GM23338 (cell line): ENCODE data around the gene DDIAS. TPM values are rescaled to one million over a fixed set of nuclear protein-coding genes. Genes with fewer than 3 reads are reported as not detected.

Source experiments
- ATAC-seq: fragments of 200-7000 bp; cut with Tn5 transposase; 3 replicates; pipeline ENCODE4 v1.9.1; 2020
- DNase-seq: peaks from one replicate; pipeline ENCODE4 v3.0.0-alpha.2; 2015; ENCODE audit warnings: low spot score
- H2AFZ ChIP-seq: fragments of 200-600 bp; sonication (generic); 2 replicates; pipeline ENCODE4 v1.8.0; 2016; ENCODE audit warnings: antibody characterized with exemption, mild to moderate bottlenecking, moderate library complexity
- H3F3A ChIP-seq: fragments of 200-600 bp; sonication (generic); replicated peaks from 2 replicates; pipeline ENCODE4 v1.8.0; 2017; ENCODE audit warnings: antibody characterized with exemption, mixed run types, low read depth
- H3K27ac ChIP-seq: fragments of 200-600 bp; sonication (generic); 2 replicates; pipeline ENCODE4 v1.6.1; 2016; ENCODE audit warnings: low read depth
- H3K27me3 ChIP-seq: fragments of 200-600 bp; sonication (generic); 2 replicates; pipeline ENCODE4 v1.8.0; 2016; ENCODE audit warnings: mild to moderate bottlenecking, mixed run types, moderate library complexity; ENCODE audit not compliant: insufficient read depth
- H3K36me3 ChIP-seq: fragments of 200-600 bp; sonication (generic); 2 replicates; pipeline ENCODE4 v1.8.0; 2016; ENCODE audit warnings: mild to moderate bottlenecking; ENCODE audit not compliant: insufficient read depth
- H3K4me1 ChIP-seq: fragments of 200-600 bp; sonication (generic); 2 replicates; pipeline ENCODE4 v1.8.0; 2016; ENCODE audit warnings: mild to moderate bottlenecking, moderate library complexity; ENCODE audit not compliant: insufficient read depth
- H3K4me2 ChIP-seq: fragments of 200-600 bp; sonication (generic); 2 replicates; pipeline ENCODE4 v1.7.1; 2017; ENCODE audit warnings: mixed run types
- H3K4me3 ChIP-seq: fragments of 200-600 bp; sonication (generic); 2 replicates; pipeline ENCODE4 v1.6.1; 2016; ENCODE audit warnings: mixed run types
- H3K79me2 ChIP-seq: fragments of 200-600 bp; sonication (generic); replicated peaks from 2 replicates; pipeline ENCODE4 v1.8.0; 2017; ENCODE audit warnings: mild to moderate bottlenecking; ENCODE audit not compliant: insufficient read depth
- H3K9me2 ChIP-seq: fragments of 200-600 bp; sonication (generic); 2 replicates; pipeline ENCODE4 v1.8.0; 2017; ENCODE audit not compliant: insufficient read depth
- H4K20me1 ChIP-seq: fragments of 200-600 bp; sonication (generic); replicated peaks from 2 replicates; pipeline ENCODE4 v1.8.0; 2017; ENCODE audit warnings: mild to moderate bottlenecking; ENCODE audit not compliant: insufficient read depth
- H3K27ac Mint-ChIP-seq: 2 replicates; pipeline ENCODE4 v1.8.0; 2020; ENCODE audit warnings: inconsistent platforms, mild to moderate bottlenecking, moderate library complexity, mixed read lengths
- H3K27me3 Mint-ChIP-seq: 3 replicates; pipeline ENCODE4 v1.8.0; 2022; ENCODE audit warnings: low read depth, mild to moderate bottlenecking, moderate library complexity, mixed read lengths, inconsistent platforms; ENCODE audit not compliant: insufficient read depth, poor library complexity
- H3K36me3 Mint-ChIP-seq: 3 replicates; pipeline ENCODE4 v1.8.0; 2021; ENCODE audit warnings: low read depth, mild to moderate bottlenecking, inconsistent platforms, moderate library complexity, mixed read lengths
- H3K4me1 Mint-ChIP-seq: 3 replicates; pipeline ENCODE4 v1.8.0; 2020; ENCODE audit warnings: mild to moderate bottlenecking, inconsistent platforms, mixed read lengths
- H3K4me3 Mint-ChIP-seq: 3 replicates; pipeline ENCODE4 v1.8.0; 2021; ENCODE audit warnings: moderate library complexity, mild to moderate bottlenecking, inconsistent platforms, mixed read lengths
- H3K9me3 Mint-ChIP-seq: 3 replicates; pipeline ENCODE4 v1.8.0; 2020; ENCODE audit warnings: moderate library complexity, mild to moderate bottlenecking, inconsistent platforms, mixed read lengths
- CREB1 ChIP-seq: fragments of 250-450 bp; sonication (Bioruptor Pico); IDR thresholded peaks from 2 replicates; pipeline ENCODE4 v1.5.0; 2020; ENCODE audit warnings: low read depth, mild to moderate bottlenecking, moderate library complexity
- CTCF ChIP-seq, 2 experiments: fragments of 200-600 bp in 1 of 2; sonication (generic) in 1 of 2; conservative IDR thresholded peaks; 2 replicates each; pipeline versions ENCODE4 v1.5.1 to v1.6.1; 2016 to 2017; ENCODE audit warnings: antibody characterized with exemption in 2 of 2, low read depth in 2 of 2, mild to moderate bottlenecking in 2 of 2, moderate library complexity in 1 of 2
- ETS1 ChIP-seq: IDR thresholded peaks from 2 replicates; pipeline ENCODE4 v1.6.1; 2016; ENCODE audit warnings: antibody characterized with exemption
- EZH2 ChIP-seq: fragments of 200-600 bp; sonication (generic); IDR thresholded peaks from one replicate; pipeline ENCODE4 v1.8.0; 2017; ENCODE audit warnings: antibody characterized with exemption, mild to moderate bottlenecking, low read depth; ENCODE audit not compliant: unreplicated experiment
- JUNB ChIP-seq: IDR thresholded peaks from one replicate; pipeline ENCODE4 v1.6.1; 2016; ENCODE audit warnings: antibody characterized with exemption; ENCODE audit not compliant: unreplicated experiment
- NANOG ChIP-seq: IDR thresholded peaks from 2 replicates; pipeline ENCODE4 v1.6.1; 2016; ENCODE audit warnings: antibody characterized with exemption, borderline replicate concordance
- REST ChIP-seq: IDR thresholded peaks from one replicate; pipeline ENCODE4 v1.6.1; 2018; ENCODE audit warnings: antibody characterized with exemption; ENCODE audit not compliant: unreplicated experiment
- STAT1 ChIP-seq: IDR thresholded peaks from one replicate; pipeline ENCODE4 v1.6.1; 2016; ENCODE audit warnings: antibody characterized with exemption; ENCODE audit not compliant: unreplicated experiment
- ZNF114 ChIP-seq: fragments of 250-450 bp; sonication (Bioruptor Pico); IDR thresholded peaks from 2 replicates; pipeline ENCODE4 v1.5.0; 2020; ENCODE audit warnings: mild to moderate bottlenecking, moderate library complexity
- ZNF331 ChIP-seq: fragments of 250-450 bp; sonication (Bioruptor Pico); IDR thresholded peaks from 2 replicates; pipeline ENCODE4 v1.5.0; 2020; ENCODE audit warnings: low read depth, mild to moderate bottlenecking, moderate library complexity
- polyA plus RNA-seq: library from polyadenylated mRNA; unstranded; fragments of >200 nt; fragmentation: Nextera tagmentation; extraction: Ambion mirVana; gene quantifications from 2 replicates; pipeline ENCODE4 v1.2.1, GENCODE V29; 2016
- total RNA-seq: library from RNA; depleted of rRNA; stranded (reverse); fragments of >200 nt; shearing (Covaris generic); gene quantifications from 2 replicates; pipeline ENCODE4 v1.2.3, GENCODE V29; 2014

Gene DDIAS
- total and polyA plus RNA-seq, 2 experiments from 2014 or later, result 19.5 to 53.0 TPM

GRCh38 chr11:82895437-82896091 is 6.0 kb upstream of the DDIAS start:
- peaks cover 5% of the 10 kb centered on the region; the same call in 2 of the 3 replicates for H3K4me1 Mint-ChIP-seq
- H3K4me1 ChIP-seq, result peaks cover 10% of the 10 kb centered on the region; the same call in 1 of the 2 replicates
- H3K4me3 Mint-ChIP-seq, result no peak overlapping the region
- no peak for DNase-seq
- H3K79me2 ChIP-seq, result peaks cover 30% of the 10 kb centered on the region
- no peak overlapping the region for H2AFZ ChIP-seq
- no peaks in the 10 kb centered on the region for H3K36me3 Mint-ChIP-seq
- TF ChIP-seq STAT1, result no peak
- TF ChIP-seq ZNF331 (CRISPR knock-in tag), result no peak
- TF ChIP-seq REST, result no peak
- no peak for TF ChIP-seq CREB1 (CRISPR knock-in tag)
- no peak for TF ChIP-seq ZNF114 (CRISPR knock-in tag)
- no peak for TF ChIP-seq CTCF (conservative IDR thresholded peaks at IDR 0.05; ENCODE audit: low read depth in 2 of 2)
- no peak for TF ChIP-seq NANOG
- no peak for TF ChIP-seq ETS1
- TF ChIP-seq EZH2, result no peak
- TF ChIP-seq JUNB, result no peak
- no peak overlapping the region for H3K27ac Mint-ChIP-seq
- no peak overlapping the region for H3K4me2 ChIP-seq
- H3K36me3 ChIP-seq, result no peaks in the 10 kb centered on the region
- ATAC-seq, result no peak
- peaks cover 7% of the 10 kb centered on the region for H4K20me1 ChIP-seq
- H3K9me3 Mint-ChIP-seq, result no peaks in the 10 kb centered on the region
- H3K9me2 ChIP-seq, result no peaks in the 10 kb centered on the region
- H3K27me3 ChIP-seq, result no peaks in the 10 kb centered on the region
- no peak overlapping the region for H3K27ac ChIP-seq
- H3K27me3 Mint-ChIP-seq, result no peaks in the 10 kb centered on the region
- no peaks in the 10 kb centered on the region for H3F3A ChIP-seq
- H3K4me3 ChIP-seq, result no peak overlapping the region
